Measurements from ENCODE around the gene MTHFD1L.
A peak's percentile ranks its signal among the peaks of the same experiment; 100 is the strongest.
"Not testable (repeated sequence)": the region's sequence is repeated elsewhere in the genome, so short reads cannot be mapped to it uniquely, and the experiment has no call there.

MTHFD1L gene

DNA sequence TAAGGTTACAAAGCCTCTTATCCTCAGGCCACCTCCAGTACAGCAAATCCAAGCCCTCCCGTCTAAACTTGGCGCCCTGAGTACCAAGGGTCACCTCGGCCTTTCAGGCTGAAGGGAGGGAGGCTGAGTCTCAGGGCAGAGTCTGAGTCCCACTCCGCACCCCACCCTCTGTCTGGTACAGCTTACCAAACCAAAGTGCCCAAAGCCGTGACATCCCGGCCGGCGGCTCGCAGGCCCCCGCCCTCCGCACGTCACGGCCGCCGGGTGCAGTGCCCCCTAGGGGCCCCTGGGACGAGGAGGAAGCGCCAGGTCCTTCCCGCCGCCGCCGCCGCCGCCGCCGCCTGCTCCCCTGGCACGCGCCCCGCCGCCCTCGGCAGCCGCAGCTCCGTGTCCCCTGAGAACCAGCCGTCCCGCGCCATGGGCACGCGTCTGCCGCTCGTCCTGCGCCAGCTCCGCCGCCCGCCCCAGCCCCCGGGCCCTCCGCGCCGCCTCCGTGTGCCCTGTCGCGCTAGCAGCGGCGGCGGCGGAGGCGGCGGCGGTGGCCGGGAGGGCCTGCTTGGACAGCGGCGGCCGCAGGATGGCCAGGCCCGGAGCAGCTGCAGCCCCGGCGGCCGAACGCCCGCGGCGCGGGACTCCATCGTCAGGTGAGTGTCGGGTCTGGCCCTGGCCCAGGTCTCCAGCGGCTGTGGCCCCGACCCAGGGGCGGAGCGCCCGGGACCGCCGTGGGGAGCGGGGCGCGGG is at the start of gene MTHFD1L:
MTHFD1L (plus strand) TSS at position 297 of the 741 bp plus-strand sequence; CDS start at position 418, 121 bp downstream.
- DNase-seq = peak; percentile 85

DNA sequence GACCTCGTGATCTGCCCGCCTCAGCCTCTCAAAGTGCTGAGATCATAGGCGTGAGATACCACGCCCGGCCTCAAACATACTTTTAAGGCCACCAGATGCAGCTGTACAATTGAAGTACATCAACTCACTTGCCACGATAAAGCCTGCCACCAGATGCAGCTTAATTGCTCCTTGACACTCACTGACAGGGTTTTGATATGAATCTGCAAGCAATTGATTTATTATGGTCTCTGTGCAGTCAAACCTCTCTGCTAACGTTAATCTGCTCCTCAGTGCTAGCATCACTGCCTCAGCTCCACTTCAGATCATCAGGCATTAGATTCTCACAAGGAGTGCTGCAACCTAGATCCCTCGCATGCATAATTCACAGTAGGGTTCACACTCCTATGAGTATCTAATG is 48.9 kb upstream of the MTHFD1L start:
- DNase-seq = not testable (repeated sequence)

DNA sequence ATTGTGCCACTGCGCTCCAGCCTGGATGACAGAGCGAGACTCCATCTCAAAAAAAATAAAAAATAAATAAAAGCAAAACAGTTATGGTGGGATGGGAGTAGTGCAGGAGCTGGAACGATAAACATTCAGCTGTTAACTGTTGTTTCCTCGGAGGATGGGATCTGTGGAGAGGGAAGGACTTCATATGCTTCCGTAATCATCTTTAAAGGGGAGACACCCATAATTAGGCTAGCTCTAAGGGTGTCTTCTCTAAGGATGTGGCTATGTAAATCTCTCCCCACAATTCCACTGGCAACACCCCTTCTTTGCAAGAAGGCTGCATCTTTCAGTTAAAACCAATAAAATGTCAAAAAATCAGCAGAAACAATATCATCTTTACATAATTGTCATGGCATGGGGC is 42.6 kb upstream of the MTHFD1L start:
- no peak for DNase-seq

DNA sequence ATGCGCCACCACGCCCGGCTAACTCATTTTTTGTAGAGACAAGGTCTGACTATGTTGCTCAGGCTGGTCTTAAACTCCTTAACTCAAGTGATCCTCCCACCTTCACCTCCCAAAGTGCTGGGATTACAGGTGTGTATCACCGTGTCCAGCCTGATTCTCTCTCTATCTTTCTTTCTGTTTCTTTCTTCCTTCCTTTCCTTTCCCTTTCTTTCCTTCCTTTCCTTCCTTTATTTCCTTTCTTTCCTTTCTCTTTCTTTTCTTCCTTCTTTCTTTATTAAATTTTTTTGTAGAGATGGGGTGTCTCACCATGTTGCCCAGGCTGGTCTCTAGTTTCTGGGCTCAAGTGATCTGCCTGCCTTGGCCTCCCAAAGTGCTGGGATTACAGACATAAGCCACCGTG is 38.7 kb upstream of the MTHFD1L start:
- DNase-seq = no peak

DNA sequence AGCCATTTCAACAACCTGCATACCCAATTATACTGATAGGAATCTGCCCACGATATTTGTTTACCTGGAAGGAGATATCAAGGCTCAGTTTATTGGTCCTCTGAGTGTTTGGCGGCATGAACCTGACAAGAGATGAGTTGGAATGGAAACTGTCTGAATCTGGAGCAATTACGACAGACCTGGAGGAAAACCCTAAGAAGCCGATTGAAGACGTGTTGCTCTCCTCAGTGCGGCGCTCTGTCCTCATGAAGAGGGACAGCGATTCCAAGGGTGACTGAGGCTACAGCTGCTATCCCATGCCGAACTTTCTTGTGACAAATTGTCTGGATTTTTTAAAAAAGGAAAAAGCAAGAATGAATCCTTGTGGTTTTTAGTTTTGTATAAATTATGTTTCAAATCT is 37.4 kb upstream of the MTHFD1L start:
- not testable (repeated sequence) for DNase-seq

DNA sequence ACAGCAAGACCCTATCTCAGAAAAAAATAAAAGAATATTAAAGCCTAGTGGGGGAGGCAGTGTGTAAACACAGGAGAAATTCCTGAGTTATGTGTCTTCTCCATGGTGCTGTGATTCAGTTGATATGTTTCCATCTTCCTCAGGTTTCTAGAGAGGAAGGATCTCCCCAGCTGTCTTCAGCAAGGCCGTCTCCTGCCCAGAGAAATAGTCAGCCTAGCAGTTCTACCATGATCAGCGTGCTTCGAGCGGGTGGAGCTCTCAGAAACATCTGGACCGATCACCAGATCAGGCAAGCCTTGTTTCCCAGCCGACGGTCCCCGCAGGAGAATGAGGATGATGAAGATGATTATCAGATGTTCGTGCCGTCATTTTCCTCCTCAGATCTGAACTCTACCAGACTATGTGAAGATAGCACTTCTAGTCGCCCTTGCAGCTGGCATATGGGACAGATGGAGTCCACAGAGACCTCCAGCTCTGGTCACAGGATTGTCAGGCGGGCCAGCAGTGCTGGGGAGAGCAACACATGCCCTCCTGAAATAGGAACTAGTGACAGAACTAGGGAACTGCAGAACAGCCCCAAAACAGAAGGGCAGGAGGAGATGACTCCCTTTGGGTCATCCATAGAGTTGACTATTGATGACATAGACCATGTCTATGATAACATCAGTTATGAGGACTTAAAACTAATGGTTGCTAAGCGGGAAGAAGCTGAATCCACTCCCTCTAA is 34.9 kb upstream of the MTHFD1L start:
- no peak for DNase-seq

DNA sequence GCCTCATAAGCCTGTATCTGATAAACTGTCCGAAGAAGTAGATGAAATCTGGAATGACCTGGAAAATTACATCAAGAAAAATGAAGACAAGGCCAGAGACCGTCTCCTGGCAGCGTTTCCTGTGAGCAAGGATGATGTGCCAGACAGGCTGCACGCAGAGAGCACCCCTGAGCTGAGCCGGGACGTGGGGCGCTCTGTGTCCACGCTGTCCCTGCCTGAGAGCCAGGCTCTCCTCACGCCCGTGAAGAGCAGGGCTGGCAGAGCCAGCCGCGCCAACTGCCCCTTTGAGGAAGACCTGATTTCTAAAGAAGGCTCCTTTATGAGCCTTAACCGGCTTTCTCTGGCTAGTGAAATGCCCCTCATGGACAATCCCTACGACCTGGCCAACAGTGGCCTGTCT is 33.9 kb upstream of the MTHFD1L start:
- DNase-seq = no peak

DNA sequence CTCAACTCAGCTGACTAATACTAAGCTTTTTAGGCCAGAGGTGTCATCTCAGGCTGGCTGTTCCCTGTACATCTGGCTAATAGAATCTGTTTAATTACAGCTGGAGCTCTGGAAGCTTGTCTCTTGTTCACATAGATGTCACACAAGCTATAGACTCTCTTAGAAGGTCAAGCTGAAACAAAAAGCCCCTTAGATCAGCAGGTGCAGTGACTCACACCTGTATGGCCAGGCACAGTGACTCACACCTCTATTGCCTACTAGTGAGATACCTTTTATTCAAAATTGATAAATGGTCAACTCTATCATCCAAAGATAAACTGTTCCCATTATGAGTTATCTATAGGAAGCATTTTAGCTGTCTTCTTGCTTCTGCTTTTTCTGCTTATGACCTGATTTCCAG is 29.9 kb upstream of the MTHFD1L start:
- no peak for DNase-seq

DNA sequence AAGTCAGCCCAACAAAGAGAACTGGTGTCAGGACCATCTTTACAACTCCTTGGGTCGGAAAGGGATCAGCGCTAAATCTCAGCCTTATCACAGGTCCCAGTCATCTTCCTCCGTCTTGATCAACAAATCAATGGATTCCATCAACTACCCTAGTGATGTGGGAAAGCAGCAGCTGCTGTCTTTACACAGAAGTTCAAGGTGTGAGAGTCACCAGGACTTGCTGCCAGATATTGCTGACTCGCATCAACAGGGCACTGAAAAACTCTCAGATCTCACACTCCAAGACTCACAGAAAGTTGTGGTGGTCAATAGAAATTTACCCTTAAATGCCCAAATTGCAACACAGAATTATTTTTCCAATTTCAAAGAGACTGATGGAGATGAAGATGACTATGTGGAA is 25.3 kb upstream of the MTHFD1L start:
- DNase-seq = no peak

DNA sequence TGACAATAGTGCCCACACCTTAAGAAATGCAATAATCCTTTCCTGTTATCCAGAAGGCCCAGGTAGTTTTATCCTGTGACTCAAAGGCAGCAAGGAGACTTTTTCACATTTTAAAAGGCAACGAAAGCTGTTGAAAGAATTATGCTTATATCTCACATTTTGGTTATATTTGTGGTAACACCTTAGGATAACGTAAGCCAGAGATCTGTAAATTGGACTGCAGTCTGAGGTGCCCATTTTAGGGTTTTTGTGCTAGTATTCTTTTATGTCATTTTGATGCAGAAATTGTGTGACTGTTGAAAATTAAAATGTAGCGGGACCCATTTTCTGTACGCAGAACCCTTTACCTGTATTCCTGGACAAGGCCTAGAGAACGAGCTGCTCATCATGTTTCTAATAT is 24.3 kb upstream of the MTHFD1L start:
- no peak for DNase-seq

DNA sequence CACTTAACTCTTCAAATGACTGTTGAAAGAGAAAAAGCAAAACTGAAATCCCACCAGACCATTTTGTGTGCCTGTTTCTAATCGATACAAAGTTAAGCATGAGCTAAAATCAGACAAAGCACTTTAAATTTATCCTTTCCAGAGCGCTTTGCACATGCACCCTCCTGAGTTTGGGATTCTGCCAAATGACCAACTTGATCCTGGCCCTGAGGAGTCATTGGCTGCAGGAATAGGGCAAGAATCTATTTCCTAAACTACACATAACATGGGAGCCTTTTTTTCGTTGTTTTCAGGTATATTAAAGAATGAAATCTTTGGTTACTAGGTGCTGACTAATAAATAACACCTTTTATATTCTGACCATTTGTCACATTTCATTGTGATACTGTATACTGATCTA is 23.8 kb upstream of the MTHFD1L start:
- DNase-seq = no peak

DNA sequence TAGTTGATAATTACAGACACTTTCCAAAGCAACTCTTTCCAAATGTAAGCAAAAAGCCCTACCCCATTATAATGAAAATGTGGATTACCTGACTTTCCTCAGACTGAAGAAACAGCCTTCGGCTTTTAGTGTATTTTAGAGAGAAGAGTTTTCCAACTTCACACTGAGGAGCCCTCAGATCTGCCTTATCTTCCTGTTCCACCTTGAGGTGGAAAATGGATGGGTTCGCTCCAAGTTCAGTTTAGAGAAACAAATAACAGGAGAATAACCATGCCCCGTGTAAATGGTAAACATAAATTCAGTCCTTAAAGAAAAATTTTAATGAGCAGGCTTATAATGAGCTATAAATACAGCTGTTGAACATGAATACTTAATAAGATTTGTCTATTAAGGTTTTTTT is 21.1 kb upstream of the MTHFD1L start:
- no peak for DNase-seq

DNA sequence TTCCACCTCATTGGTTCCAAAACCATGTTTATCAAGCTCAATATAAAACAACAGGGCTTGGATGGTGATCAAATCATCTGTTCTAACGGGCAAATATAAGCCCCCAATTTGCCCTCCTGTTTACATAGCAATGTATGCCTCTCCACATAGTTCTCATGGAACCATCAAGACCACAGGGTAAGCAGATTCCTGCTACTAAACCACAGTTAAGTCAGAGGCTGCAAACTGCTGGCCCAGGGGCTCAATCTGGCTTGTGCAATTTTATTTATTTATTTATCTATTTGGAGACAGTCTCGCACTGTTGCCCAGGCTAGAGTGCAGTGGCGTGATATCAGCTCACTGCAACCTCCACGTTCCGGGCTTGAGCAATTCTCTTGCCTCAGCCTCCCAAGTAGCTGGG is 18.9 kb upstream of the MTHFD1L start:
- no peak for DNase-seq

DNA sequence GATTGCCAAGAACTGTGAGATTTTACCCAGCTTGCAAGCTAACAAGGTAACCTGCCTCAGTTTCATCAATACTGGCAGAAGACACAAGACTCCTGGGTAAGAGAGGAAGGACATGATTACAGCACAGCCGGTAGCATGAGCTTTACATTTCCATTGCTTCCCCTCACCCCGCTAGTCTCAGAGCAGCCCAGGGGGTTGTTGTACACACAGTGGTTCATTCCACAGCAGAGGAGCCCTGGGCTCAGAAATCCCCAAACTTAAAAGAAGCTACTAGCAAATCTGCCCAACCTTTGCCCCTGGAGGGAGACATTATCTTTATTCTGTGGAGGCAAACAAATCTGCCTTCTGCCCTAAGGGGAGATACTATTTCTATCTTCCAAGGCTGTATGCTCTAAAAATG is 17.1 kb upstream of the MTHFD1L start:
- no peak for DNase-seq

DNA sequence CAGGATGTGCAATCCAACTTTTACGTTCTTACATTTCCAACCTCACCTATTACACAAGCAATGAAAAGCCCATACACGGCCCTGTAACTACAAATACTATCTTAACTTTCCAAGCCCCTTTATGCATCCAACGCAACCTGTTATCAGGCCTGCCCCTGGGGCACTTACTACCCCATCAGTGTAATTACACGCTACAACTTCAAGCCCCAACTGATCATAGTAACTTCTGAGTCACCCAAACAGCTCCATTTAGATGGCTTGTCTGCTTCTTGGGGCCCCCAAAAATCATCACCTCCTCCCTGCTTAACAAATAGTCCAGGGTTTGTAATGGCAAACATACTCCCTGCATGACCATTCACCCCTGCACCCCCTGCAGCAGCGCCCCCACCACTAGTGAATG is 11.1 kb upstream of the MTHFD1L start:
- DNase-seq = not testable (repeated sequence)

DNA sequence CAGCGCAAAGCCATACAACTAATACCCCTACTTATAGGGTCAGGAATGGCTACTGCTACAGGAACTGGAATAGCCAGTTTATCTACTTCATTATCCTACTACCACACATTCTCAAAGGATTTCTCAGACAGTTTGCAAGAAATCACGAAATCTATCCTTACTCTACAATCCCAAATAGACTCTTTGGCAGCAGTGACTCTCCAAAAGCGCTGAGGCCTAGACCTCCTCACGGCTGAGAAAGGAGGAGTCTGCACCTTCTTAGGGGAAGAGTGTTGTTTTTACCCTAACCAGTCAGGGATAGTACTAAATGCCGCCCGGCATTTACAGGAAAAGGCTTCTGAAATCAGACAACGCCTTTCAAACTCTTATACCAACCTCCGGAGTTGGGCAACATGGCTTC is 10.3 kb upstream of the MTHFD1L start:
- not testable (repeated sequence) for DNase-seq

DNA sequence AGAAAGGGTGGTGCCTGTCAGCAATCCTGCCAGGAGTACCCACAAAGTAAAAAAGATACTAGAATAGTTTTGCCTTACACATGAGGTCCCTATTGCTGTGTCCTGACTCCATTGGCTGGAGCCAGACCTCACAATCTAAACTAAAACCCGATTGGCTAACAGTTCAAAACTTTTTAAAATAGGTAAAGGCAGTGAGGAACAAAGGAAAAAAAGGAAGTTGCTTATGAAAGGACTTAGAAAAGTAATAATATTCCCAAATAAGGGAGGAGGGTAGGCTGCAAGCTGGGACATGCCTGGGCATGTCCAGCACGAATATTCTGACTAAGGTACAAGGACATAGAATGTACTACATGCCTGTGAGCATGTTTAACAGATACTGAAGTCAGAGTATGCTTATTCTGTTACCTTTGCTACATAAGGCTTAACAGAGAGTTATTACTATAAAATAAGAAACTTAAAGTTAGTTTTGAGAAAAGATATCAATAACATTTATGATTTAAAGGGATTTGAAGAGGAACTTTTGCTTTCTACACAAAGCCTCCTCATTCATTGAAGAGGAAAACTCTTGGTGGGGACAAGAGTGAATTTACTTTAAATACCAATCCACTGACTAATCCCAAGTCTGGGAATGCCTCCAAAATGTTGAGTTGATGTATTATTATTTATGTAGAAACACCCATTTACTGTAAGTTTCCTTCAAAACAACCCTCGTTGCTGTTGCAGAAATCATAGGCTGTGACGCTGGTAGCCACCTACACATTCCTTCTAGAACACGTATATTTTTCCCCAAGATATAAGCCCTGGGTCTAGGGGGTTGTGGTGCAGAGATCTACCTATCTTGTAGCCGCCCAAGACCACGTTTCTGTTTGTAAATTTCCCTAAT is 8.2 kb upstream of the MTHFD1L start:
- no peak for DNase-seq

DNA sequence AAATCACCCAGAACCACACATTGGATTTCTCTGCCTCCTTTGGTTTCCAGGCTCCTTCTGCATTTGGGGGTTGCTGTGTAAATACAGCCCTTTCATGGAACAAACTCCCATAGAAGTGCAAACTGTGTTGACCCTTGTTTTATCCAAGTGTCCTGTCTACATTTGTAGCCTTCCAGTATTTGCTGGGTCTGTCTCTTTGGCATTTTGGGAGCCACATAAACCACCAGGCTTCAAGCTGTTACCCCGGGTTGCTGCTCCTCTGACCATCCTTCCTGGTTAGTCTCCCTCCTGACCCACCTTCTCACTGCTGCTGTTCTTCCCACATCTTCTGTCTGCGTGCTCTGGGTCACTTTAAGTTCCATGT is 7.6 kb upstream of the MTHFD1L start:
- no peak for DNase-seq

DNA sequence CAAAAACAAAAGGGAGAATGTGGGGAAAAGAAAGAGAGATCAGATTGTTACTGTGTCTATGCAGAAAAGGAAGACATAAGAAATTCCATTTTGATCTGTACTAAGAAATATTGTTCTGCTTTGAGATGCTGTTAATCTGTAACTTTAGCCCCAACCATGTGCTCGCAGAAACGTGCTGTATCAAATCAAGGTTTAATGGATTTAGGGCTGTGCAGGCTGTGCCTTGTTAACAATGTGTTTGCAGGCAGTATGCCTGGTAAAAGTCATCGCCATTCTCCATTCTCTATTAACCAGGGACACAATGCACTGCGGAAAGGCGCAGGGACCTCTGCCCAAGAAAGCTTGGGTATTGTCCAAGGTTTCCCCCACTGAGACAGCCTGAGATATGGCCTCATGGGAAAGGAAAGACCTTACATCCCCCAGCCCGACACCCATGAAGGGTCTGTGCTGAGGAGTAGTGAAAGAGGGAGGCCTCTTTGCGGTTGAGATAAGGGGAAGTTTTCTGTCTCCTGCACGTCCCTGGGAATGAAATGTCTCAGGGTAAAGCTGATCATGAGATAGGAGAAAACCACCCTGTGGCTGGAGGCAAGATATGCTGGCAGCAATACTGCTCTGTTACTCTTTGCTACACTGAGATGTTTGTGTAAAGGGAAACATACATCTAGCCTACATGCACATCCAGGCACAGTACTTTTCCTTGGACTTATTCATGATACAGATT is 3.9 kb upstream of the MTHFD1L start:
- peak; percentile 40 for DNase-seq

DNA sequence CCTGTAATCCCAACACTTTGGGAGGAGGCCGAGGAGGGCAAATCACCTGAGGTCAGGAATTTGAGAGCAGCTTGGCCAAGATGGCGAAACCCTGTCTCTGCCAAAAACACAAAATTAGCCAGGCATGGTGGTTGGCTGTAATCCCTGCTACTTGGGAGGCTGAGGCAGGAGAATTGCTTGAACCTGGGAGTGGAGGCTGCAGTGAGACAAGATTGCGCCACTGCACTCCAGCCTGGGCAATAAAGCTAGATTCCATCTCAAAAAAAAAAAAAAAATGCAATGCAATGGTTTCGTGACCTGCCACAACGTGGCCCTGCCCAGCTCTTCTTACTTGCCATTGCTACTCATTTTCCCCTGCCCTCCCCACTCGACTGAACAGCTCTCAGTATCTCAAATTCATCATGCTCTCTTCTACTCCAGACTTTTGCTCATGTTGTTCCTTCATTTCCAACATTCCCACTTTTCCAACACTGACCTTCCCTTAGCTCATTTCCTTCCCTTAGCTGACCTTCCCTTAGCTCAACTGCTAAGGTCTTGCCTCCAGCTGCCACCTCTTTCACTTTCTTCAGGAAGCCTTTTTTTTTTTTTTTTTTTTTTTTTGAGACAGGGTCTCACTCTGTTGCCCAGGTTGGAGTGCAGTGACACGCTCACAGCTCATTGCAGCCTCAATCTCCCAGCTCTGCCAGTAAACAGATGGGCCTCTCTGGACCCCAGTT is 2.1 kb upstream of the MTHFD1L start:
- no peak for DNase-seq

DNA sequence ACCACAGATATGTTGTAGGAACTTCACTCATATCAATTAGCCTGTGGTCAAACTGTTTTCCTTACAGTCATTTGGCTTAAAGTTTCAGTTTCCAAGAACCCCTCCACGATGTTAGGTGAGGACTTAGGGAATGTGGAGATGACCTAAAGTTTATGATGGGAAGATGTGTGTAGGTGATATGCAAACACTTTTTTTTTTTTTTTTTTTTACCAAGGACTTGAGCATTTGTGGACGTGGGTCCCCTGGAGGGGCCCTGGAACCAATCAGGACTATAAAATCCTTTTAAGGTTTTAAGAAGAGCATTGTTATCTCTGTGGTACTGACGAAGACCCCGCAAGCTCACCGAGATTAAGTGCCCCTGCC is 478 bp upstream of the MTHFD1L start:
- DNase-seq = peak; percentile 18
